HEK293 (cell line): ENCODE data around the gene C9orf153.
"Not testable (repeated sequence)": the region's sequence is repeated elsewhere in the genome, so short reads cannot be mapped to it uniquely, and the experiment has no call there.

Source experiments
- CTCF ChIA-PET: fragments of 350-600 bp; formaldehyde crosslinking; extraction: SDS; loops from one replicate; lab custom pipeline; 2021; ENCODE audit warnings: antibody characterized with exemption; lab: Yijun Ruan, JAX
- POLR2A ChIA-PET: fragments of 300-600 bp; formaldehyde crosslinking; extraction: SDS; loops from one replicate; lab custom pipeline; 2020; ENCODE audit warnings: antibody characterized with exemption, inconsistent platforms; lab: Yijun Ruan, JAX
- H3K27ac ChIP-seq: fragments of 200-500 bp; sonication (Bioruptor generic); 2 replicates; pipeline ENCODE4 v1.5.1; 2014; ENCODE audit warnings: low read depth, low read length, control low read depth, inconsistent platforms; ENCODE audit errors: extremely low read depth
- H3K36me3 ChIP-seq, 2 experiments: fragments of 200-500 bp in 1 of 2; sonication (Bioruptor generic) in 1 of 2; 1 replicate in 1 of 2; 2 replicates in 1 of 2; pipeline ENCODE4 v1.5.1; 2014 to 2017; ENCODE audit warnings: inconsistent platforms in 2 of 2, low read length in 2 of 2; ENCODE audit not compliant: control insufficient read depth in 2 of 2, insufficient read depth in 1 of 2
- H3K4me1 ChIP-seq: fragments of 200-500 bp; sonication (Bioruptor generic); 2 replicates; pipeline ENCODE4 v1.5.1; 2014; ENCODE audit warnings: mild to moderate bottlenecking, low read length, inconsistent platforms; ENCODE audit not compliant: control insufficient read depth, insufficient read depth
- H3K4me3 ChIP-seq: 2 replicates; pipeline ENCODE4 v1.5.1; 2011; ENCODE audit warnings: low read depth, mild to moderate bottlenecking, control low read depth, low read length, moderate library complexity
- H3K9me3 ChIP-seq: fragments of 200-500 bp; sonication (Bioruptor generic); 2 replicates; pipeline ENCODE4 v1.5.1; 2014; ENCODE audit warnings: low read depth, low read length, inconsistent platforms; ENCODE audit not compliant: control insufficient read depth, insufficient read depth
- EGR2 ChIP-seq: fragments of 450-650 bp; formaldehyde crosslinking; IDR thresholded peaks from 2 replicates; pipeline ENCODE4 v1.5.1; 2016; ENCODE audit warnings: low read depth, missing biosample characterization, missing genetic modification characterization
- HOXC10 ChIP-seq: sonication (generic); formaldehyde crosslinking; IDR thresholded peaks from 2 replicates; pipeline ENCODE4 v1.8.1; 2023; ENCODE audit warnings: mild to moderate bottlenecking, missing genetic modification reagents
- SALL2 ChIP-seq: fragments of 450-650 bp; formaldehyde crosslinking; IDR thresholded peaks from 2 replicates; pipeline ENCODE4 v1.5.0; 2017; ENCODE audit warnings: missing biosample characterization, mild to moderate bottlenecking, missing genetic modification characterization, borderline replicate concordance
- ZNF114 ChIP-seq: fragments of 450-650 bp; formaldehyde crosslinking; IDR thresholded peaks from 2 replicates; pipeline ENCODE4 v1.5.0; 2017; ENCODE audit warnings: missing biosample characterization, missing genetic modification characterization
- ZNF211 ChIP-seq: fragments of 450-650 bp; formaldehyde crosslinking; IDR thresholded peaks from 2 replicates; pipeline ENCODE4 v1.5.1; 2016; ENCODE audit warnings: low read depth, missing biosample characterization, missing genetic modification characterization
- ZNF302 ChIP-seq: fragments of 450-650 bp; formaldehyde crosslinking; IDR thresholded peaks from 2 replicates; pipeline ENCODE4 v1.5.1; 2016; ENCODE audit warnings: missing biosample characterization, missing genetic modification characterization, low read depth
- ZNF544 ChIP-seq: fragments of 450-650 bp; formaldehyde crosslinking; IDR thresholded peaks from 2 replicates; pipeline ENCODE4 v1.5.0; 2017; ENCODE audit warnings: missing biosample characterization, missing genetic modification characterization
- ZNF623 ChIP-seq: fragments of 450-650 bp; formaldehyde crosslinking; IDR thresholded peaks from 2 replicates; pipeline ENCODE4 v1.5.1; 2016; ENCODE audit warnings: missing biosample characterization, missing genetic modification characterization
- TF ChIP-seq, protein P1 (sequence below): fragments of 450-650 bp; formaldehyde crosslinking; IDR thresholded peaks from 2 replicates; pipeline ENCODE4 v1.5.1; 2017; ENCODE audit warnings: missing biosample characterization, missing genetic modification characterization
- TF ChIP-seq, protein P2 (sequence below): IDR thresholded peaks from 2 replicates; pipeline ENCODE4 v1.6.1; 2011; ENCODE audit warnings: mild to moderate bottlenecking, low read depth, low read length, borderline replicate concordance
- TF ChIP-seq, protein P3 (sequence below): fragments of 450-650 bp; formaldehyde crosslinking; IDR thresholded peaks from 2 replicates; pipeline ENCODE4 v1.5.0; 2017; ENCODE audit warnings: missing biosample characterization, missing genetic modification characterization, borderline replicate concordance
- TF ChIP-seq, protein P4 (sequence below): fragments of 450-650 bp; formaldehyde crosslinking; IDR thresholded peaks from 2 replicates; pipeline ENCODE4 v1.5.1; 2016; ENCODE audit warnings: missing biosample characterization, missing genetic modification characterization

The C9orf153 gene

DNA sequence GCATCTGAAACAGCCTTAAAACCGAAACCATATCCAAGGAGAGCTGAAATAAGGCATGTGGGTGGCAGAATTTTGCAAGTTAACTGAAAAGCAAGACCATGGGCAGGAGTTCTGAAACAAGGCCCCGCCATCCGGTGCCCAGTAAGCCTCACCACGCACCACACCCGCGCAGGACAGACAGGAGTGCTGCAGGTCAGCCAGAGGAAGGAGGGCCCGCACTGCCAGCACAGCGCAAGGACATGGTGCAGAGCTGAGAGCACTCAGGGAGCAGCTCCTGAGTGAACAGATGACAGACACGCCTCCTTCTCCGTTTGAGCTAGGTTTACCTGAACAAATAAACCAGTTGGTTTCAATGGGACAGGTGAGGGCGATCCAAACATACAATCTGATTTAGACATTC lies 39.4 kb upstream of the C9orf153 start:
- ChIA-PET CTCF (interaction anchor here (0.9 to 1.6 kb wide), 2 partner anchors 96 to 316 kb away, joined by 3 to 4 read pairs; no protein-coding TSS in a partner anchor), POLR2A (no interaction called here)
- H3K9me3 ChIP-seq: no peaks in the 10 kb centered on the region
- H3K4me3 ChIP-seq: no peak overlapping the region
- TF ChIP-seq EGR2 (tag by site-specific recombination) (no peak), ZNF544 (tag by site-specific recombination) (no peak), HOXC10 (CRISPR knock-in tag) (no peak), SALL2 (tag by site-specific recombination) (no peak), ZNF623 (no peak), ZNF302 (tag by site-specific recombination) (no peak), ZNF211 (no peak)
- TF ChIP-seq, protein P1, sequence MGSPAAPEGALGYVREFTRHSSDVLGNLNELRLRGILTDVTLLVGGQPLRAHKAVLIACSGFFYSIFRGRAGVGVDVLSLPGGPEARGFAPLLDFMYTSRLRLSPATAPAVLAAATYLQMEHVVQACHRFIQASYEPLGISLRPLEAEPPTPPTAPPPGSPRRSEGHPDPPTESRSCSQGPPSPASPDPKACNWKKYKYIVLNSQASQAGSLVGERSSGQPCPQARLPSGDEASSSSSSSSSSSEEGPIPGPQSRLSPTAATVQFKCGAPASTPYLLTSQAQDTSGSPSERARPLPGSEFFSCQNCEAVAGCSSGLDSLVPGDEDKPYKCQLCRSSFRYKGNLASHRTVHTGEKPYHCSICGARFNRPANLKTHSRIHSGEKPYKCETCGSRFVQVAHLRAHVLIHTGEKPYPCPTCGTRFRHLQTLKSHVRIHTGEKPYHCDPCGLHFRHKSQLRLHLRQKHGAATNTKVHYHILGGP (tag by site-specific recombination): no peak
- TF ChIP-seq, protein P2, sequence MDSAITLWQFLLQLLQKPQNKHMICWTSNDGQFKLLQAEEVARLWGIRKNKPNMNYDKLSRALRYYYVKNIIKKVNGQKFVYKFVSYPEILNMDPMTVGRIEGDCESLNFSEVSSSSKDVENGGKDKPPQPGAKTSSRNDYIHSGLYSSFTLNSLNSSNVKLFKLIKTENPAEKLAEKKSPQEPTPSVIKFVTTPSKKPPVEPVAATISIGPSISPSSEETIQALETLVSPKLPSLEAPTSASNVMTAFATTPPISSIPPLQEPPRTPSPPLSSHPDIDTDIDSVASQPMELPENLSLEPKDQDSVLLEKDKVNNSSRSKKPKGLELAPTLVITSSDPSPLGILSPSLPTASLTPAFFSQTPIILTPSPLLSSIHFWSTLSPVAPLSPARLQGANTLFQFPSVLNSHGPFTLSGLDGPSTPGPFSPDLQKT: no peak
- TF ChIP-seq, protein P3, sequence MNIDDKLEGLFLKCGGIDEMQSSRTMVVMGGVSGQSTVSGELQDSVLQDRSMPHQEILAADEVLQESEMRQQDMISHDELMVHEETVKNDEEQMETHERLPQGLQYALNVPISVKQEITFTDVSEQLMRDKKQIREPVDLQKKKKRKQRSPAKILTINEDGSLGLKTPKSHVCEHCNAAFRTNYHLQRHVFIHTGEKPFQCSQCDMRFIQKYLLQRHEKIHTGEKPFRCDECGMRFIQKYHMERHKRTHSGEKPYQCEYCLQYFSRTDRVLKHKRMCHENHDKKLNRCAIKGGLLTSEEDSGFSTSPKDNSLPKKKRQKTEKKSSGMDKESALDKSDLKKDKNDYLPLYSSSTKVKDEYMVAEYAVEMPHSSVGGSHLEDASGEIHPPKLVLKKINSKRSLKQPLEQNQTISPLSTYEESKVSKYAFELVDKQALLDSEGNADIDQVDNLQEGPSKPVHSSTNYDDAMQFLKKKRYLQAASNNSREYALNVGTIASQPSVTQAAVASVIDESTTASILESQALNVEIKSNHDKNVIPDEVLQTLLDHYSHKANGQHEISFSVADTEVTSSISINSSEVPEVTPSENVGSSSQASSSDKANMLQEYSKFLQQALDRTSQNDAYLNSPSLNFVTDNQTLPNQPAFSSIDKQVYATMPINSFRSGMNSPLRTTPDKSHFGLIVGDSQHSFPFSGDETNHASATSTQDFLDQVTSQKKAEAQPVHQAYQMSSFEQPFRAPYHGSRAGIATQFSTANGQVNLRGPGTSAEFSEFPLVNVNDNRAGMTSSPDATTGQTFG (tag by site-specific recombination): no peak
- H3K4me1 ChIP-seq: 0 out of 2 replicates have a peak, but pooled peaks cover 2% of the 10 kb centered on the region
- peaks cover 5 to 65% of the 10 kb centered on the region in 2 experiments for H3K36me3 ChIP-seq
- no peak overlapping the region for H3K27ac ChIP-seq

DNA sequence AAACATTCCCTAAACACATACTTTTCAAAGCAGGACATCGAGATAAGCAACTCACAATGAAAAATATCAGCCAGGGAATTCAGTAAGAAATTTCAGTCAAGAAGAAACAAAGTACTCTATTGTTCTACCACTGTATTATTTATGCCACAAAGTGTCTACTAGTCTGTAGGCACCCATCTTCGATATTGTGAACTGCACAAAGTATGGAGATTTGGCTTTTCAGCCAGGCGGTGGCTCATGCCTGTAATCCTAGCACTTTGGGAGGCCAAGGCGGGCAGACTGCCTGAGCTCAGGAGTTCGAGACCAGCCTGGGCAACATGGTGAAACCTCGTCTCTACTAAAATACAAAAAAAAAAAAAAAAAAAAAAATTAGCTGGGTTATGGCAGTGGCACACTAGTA lies 30.9 kb upstream of the C9orf153 start:
- H3K36me3 ChIP-seq, H3K27ac ChIP-seq, H3K4me3 ChIP-seq, H3K4me1 ChIP-seq, H3K9me3 ChIP-seq, CTCF ChIA-PET: not testable (repeated sequence)
- POLR2A ChIA-PET: interaction anchor here (1.2 kb wide), 1 partner anchor 8 kb away, joined by 6 read pairs; the partner anchor contains the start of gene ISCA1

DNA sequence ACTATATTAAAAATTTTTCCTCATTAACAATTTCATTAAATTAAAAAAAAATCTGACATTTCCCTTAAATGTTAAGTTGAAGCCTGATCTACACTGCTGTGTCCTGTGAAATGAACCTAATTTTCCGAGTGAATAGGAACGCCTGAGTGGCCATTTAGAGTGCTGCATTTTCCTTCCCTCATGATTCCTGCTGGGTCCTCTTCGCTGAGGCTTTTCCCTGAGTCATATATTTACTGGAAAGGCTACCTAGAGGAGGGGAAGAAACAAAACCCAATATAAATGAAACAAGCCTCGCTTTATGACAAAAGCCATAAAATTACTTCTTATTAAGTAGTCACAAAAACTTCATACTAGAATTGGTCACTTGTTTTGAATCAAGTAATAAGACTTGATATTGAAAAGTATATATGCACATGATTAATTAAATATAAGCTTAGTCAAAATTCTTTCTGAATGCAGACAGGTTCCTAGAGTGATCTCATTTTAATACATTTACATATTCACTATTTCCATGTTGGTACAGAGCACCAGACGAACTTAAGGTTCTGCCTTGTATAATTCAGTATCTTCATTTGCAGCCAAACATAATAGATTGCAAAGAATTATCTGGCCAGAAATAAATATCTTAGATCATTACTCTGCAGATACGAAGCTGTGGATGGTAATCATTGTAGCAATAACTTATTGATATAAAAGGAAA lies 29.2 kb upstream of the C9orf153 start:
- TF ChIP-seq, protein P4, sequence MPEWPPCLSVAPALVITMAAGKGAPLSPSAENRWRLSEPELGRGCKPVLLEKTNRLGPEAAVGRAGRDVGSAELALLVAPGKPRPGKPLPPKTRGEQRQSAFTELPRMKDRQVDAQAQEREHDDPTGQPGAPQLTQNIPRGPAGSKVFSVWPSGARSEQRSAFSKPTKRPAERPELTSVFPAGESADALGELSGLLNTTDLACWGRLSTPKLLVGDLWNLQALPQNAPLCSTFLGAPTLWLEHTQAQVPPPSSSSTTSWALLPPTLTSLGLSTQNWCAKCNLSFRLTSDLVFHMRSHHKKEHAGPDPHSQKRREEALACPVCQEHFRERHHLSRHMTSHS (tag by site-specific recombination): no peak
- no peak for TF ChIP-seq ZNF114 (tag by site-specific recombination)
- CTCF ChIA-PET: interaction anchor here (0.5 to 0.7 kb wide), 2 partner anchors 38 to 81 kb away, joined by 3 read pairs; no protein-coding TSS in a partner anchor
- no peaks in the 10 kb centered on the region for H3K9me3 ChIP-seq
- no peak overlapping the region for H3K27ac ChIP-seq
- H3K4me1 ChIP-seq: no peaks in the 10 kb centered on the region
- H3K36me3 ChIP-seq: no peaks in the 10 kb centered on the region
- H3K4me3 ChIP-seq: no peak overlapping the region
- POLR2A ChIA-PET: interaction anchor here (0.6 kb wide), 1 partner anchor 251 kb away, joined by 5 read pairs; no protein-coding TSS in a partner anchor
